SU-DHL-6 (cell line): Measurements from ENCODE around the gene GABBR2.

Experiments
- H2AFZ ChIP-seq: fragments of 200-600 bp; sonication (generic); 2 replicates; pipeline ENCODE4 v1.6.1; 2014; ENCODE audit warnings: low read depth, mild to moderate bottlenecking, moderate library complexity, mixed read lengths, antibody characterized with exemption, low read length; ENCODE audit not compliant: severe bottlenecking
- H3F3A ChIP-seq: fragments of 200-600 bp; shearing (Covaris generic); 2 replicates; pipeline ENCODE4 v1.6.0; 2016; ENCODE audit warnings: antibody characterized with exemption, mild to moderate bottlenecking; ENCODE audit not compliant: insufficient read depth
- H3K27ac ChIP-seq: fragments of 200-600 bp; sonication (generic); 2 replicates; pipeline ENCODE4 v1.5.1; 2016; ENCODE audit warnings: low read depth, mild to moderate bottlenecking, low read length, moderate library complexity, mixed read lengths
- H3K27me3 ChIP-seq: fragments of 200-600 bp; sonication (generic), shearing (Covaris generic); 2 replicates; pipeline ENCODE4 v1.6.0; 2014; ENCODE audit warnings: mild to moderate bottlenecking, low read length
- H3K36me3 ChIP-seq: fragments of 200-600 bp; sonication (generic); 2 replicates; pipeline ENCODE4 v1.6.1; 2014; ENCODE audit warnings: mild to moderate bottlenecking, low read length, mixed read lengths
- H3K4me2 ChIP-seq: fragments of 300-600, 200-600 bp; shearing (Covaris generic), sonication (generic); 2 replicates; pipeline ENCODE4 v1.6.0; 2014; ENCODE audit warnings: low read length, low read depth, mild to moderate bottlenecking; ENCODE audit not compliant: poor library complexity, severe bottlenecking
- H3K4me3 ChIP-seq: fragments of 200-600 bp; sonication (generic); 2 replicates; pipeline ENCODE4 v1.5.1; 2014; ENCODE audit warnings: antibody characterized with exemption, low read length, mild to moderate bottlenecking, mixed read lengths; ENCODE audit not compliant: insufficient read depth, poor library complexity, severe bottlenecking
- H3K79me2 ChIP-seq: fragments of 200-600 bp; sonication (generic); 2 replicates; pipeline ENCODE4 v1.6.1; 2014; ENCODE audit warnings: mild to moderate bottlenecking, low read length, moderate library complexity; ENCODE audit not compliant: insufficient read depth
- H3K9ac ChIP-seq: fragments of 200-600 bp; sonication (generic); 2 replicates; pipeline ENCODE4 v1.7.0; 2014; ENCODE audit warnings: mild to moderate bottlenecking, low read length
- H3K9me2 ChIP-seq: fragments of 200-600 bp; sonication (generic); replicated peaks from 2 replicates; pipeline ENCODE4 v1.6.1; 2014; ENCODE audit warnings: low read length; ENCODE audit not compliant: insufficient read depth
- H3K9me3 ChIP-seq: fragments of 200-600 bp; sonication (generic); 2 replicates; pipeline ENCODE4 v1.6.1; 2014; ENCODE audit warnings: low read length, mixed read lengths; ENCODE audit not compliant: insufficient read depth
- H4K20me1 ChIP-seq: fragments of 200-600 bp; sonication (generic); 2 replicates; pipeline ENCODE4 v1.6.1; 2014; ENCODE audit warnings: low read depth, mild to moderate bottlenecking, antibody characterized with exemption, low read length, moderate library complexity, mixed read lengths
- CTCF ChIP-seq: fragments of 200-600 bp; sonication (generic); IDR thresholded peaks from one replicate; pipeline ENCODE4 v1.5.1; 2017; ENCODE audit warnings: antibody characterized with exemption, mild to moderate bottlenecking, low read length, moderate library complexity; ENCODE audit not compliant: insufficient read depth, poor library complexity, severe bottlenecking
- EZH2phosphoT487 ChIP-seq: fragments of 200-600 bp; sonication (generic), shearing (Covaris generic); conservative IDR thresholded peaks from 2 replicates; pipeline ENCODE4 v1.6.1; 2018; ENCODE audit warnings: mild to moderate bottlenecking, antibody characterized with exemption, low read length, moderate library complexity, mixed read lengths

Gene GABBR2

GRCh38 chr9:98357921-98358535 is 350.7 kb downstream of the GABBR2 start:
- Histone ChIP-seq H4K20me1 (no peaks in the 10 kb centered on the region), H3K4me3 (no peak overlapping the region), H3K79me2 (no peaks in the 10 kb centered on the region), H3K27ac (no peak overlapping the region), H3K9me2 (no peaks in the 10 kb centered on the region), H2AFZ (no peak overlapping the region), H3K36me3 (no peaks in the 10 kb centered on the region), H3K9me3 (no peaks in the 10 kb centered on the region), H3K27me3 (no peaks in the 10 kb centered on the region), H3F3A (no peaks in the 10 kb centered on the region), H3K9ac (no peak overlapping the region), H3K4me2 (no peak overlapping the region)
- no peak for TF ChIP-seq CTCF
- TF ChIP-seq EZH2phosphoT487, result no peak

DNA sequence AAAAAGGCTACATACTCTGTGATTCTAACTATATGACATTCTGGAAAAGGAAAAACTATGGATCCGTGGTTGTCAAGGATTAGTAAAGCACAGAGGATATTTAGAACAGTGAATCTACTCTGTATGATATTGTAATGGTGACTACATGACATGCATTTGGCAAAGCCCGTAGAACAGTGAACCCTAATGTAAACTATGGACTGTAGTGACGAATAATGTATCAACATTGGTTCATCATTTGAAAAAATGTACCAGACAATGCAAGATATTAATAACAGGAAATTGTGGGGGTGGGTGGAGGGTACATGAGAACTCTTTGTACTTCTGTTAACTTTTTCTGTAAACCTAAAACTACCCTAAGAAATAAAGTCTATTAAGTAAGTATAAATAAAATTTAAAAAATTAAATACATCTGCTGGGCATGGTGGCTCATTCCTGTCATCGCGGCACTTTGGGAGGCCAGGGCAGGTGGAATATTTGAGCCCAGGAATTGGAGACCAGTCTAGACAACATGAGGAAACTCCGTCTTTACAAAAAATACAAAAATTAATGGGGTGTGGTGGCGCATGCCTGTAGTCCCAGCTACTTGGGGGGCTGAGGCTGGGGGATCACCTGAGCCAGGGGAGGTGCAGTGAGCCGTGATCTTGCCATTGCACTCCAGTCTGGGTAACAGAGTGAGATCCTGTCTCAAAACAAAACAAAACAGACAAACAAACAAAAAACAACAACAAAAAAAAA is 351.6 kb downstream of the GABBR2 start:
- Histone ChIP-seq H4K20me1 (no peaks in the 10 kb centered on the region), H2AFZ (no peak overlapping the region), H3K27me3 (no peaks in the 10 kb centered on the region), H3K4me2 (no peak overlapping the region), H3F3A (no peaks in the 10 kb centered on the region), H3K9me2 (no peaks in the 10 kb centered on the region), H3K9me3 (no peaks in the 10 kb centered on the region), H3K9ac (no peak overlapping the region), H3K79me2 (no peaks in the 10 kb centered on the region), H3K36me3 (no peaks in the 10 kb centered on the region), H3K4me3 (no peak overlapping the region), H3K27ac (no peak overlapping the region)
- TF ChIP-seq CTCF, result no peak
- TF ChIP-seq EZH2phosphoT487, result no peak

DNA sequence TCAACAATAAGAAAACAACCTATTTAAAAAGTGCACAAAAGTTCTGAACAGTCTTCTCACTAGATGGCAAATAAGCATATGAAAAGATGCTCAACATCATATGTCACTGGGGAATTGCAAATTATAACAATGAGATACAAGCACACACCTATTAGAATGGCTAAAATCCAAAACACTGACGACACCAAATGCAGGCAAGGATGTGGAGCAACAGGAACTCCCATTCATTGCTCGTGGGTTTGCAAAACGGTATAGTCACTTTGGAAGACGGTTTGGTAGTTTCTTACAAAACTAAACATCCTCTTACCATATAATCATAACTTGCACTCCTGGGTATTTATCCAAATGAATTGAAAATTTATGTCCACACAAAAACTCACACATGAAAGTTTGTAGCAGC is 352.4 kb downstream of the GABBR2 start:
- Histone ChIP-seq H3K4me2 (no peak overlapping the region), H3K9ac (no peak overlapping the region), H2AFZ (no peak overlapping the region), H3K36me3 (no peaks in the 10 kb centered on the region), H3K9me3 (no peaks in the 10 kb centered on the region), H3K9me2 (no peaks in the 10 kb centered on the region), H3K27me3 (no peaks in the 10 kb centered on the region), H3K27ac (no peak overlapping the region), H3F3A (no peaks in the 10 kb centered on the region), H3K79me2 (no peaks in the 10 kb centered on the region), H3K4me3 (no peak overlapping the region), H4K20me1 (no peaks in the 10 kb centered on the region)
- TF ChIP-seq EZH2phosphoT487, result no peak
- TF ChIP-seq CTCF, result no peak
